ENCODE measurements around the gene POLR3B.

POLR3B gene

GRCh38 chr12:106480251-106480650 is 122.7 kb downstream of the POLR3B start:
- in situ Hi-C loops (cut with HindIII; ENCODE audit: low pct_unique_long_range_greater_than_20kb, low sequenced_read_pairs), result no loop called here
- no peak for TF ChIP-seq JUND (IDR thresholded peaks at IDR 0.05; ENCODE audit: low read depth)
- DNase-seq (ENCODE audit: low read depth in 1 of 2, low spot score in 1 of 2), result no peak

GRCh38 chr12:106481246-106481645 is 123.7 kb downstream of the POLR3B start:
- TF ChIP-seq JUND (IDR thresholded peaks at IDR 0.05; ENCODE audit: low read depth), result no peak
- in situ Hi-C loops (cut with HindIII; ENCODE audit: low pct_unique_long_range_greater_than_20kb, low sequenced_read_pairs), result no loop called here
- no peak for DNase-seq (ENCODE audit: low read depth in 1 of 2, low spot score in 1 of 2)

- DNase-seq (ENCODE audit: low read depth in 1 of 2, low spot score in 1 of 2), result no peak
- in situ Hi-C loops (cut with HindIII; ENCODE audit: low pct_unique_long_range_greater_than_20kb, low sequenced_read_pairs), result no loop called here
- no peak for TF ChIP-seq JUND (IDR thresholded peaks at IDR 0.05; ENCODE audit: low read depth)
Measured at GRCh38 chr12:106487664-106488063, 130.1 kb downstream of the POLR3B start.

- TF ChIP-seq JUND (IDR thresholded peaks at IDR 0.05; ENCODE audit: low read depth), result no peak
- in situ Hi-C loops (cut with HindIII; ENCODE audit: low pct_unique_long_range_greater_than_20kb, low sequenced_read_pairs), result no loop called here
- DNase-seq (ENCODE audit: low read depth in 1 of 2, low spot score in 1 of 2), result no peak
Measured at GRCh38 chr12:106488884-106489283, 131.3 kb downstream of the POLR3B start.

- TF ChIP-seq JUND (IDR thresholded peaks at IDR 0.05; ENCODE audit: low read depth), result no peak
- DNase-seq (ENCODE audit: low read depth in 1 of 2, low spot score in 1 of 2), result no peak
- in situ Hi-C loops (cut with HindIII; ENCODE audit: low pct_unique_long_range_greater_than_20kb, low sequenced_read_pairs), result no loop called here
Measured at GRCh38 chr12:106490264-106490663, 132.7 kb downstream of the POLR3B start.

GRCh38 chr12:106492857-106493256 is 135.3 kb downstream of the POLR3B start:
- no peak for DNase-seq (ENCODE audit: low read depth in 1 of 2, low spot score in 1 of 2)
- in situ Hi-C loops (cut with HindIII; ENCODE audit: low pct_unique_long_range_greater_than_20kb, low sequenced_read_pairs), result no loop called here
- TF ChIP-seq JUND (IDR thresholded peaks at IDR 0.05; ENCODE audit: low read depth), result no peak

GRCh38 chr12:106493531-106493930 is 136.0 kb downstream of the POLR3B start:
- no peak for DNase-seq (ENCODE audit: low read depth in 1 of 2, low spot score in 1 of 2)
- in situ Hi-C loops (cut with HindIII; ENCODE audit: low pct_unique_long_range_greater_than_20kb, low sequenced_read_pairs), result no loop called here
- TF ChIP-seq JUND (IDR thresholded peaks at IDR 0.05; ENCODE audit: low read depth), result no peak

- in situ Hi-C loops (cut with HindIII; ENCODE audit: low pct_unique_long_range_greater_than_20kb, low sequenced_read_pairs), result no loop called here
- no peak for DNase-seq (ENCODE audit: low read depth in 1 of 2, low spot score in 1 of 2)
- no peak for TF ChIP-seq JUND (IDR thresholded peaks at IDR 0.05; ENCODE audit: low read depth)
Measured at GRCh38 chr12:106495354-106495965, 137.9 kb downstream of the POLR3B start.

- no peak for TF ChIP-seq JUND (IDR thresholded peaks at IDR 0.05; ENCODE audit: low read depth)
- DNase-seq (ENCODE audit: low read depth in 1 of 2, low spot score in 1 of 2), result peak in 1 of 2 experiments; percentile 32
- in situ Hi-C loops (cut with HindIII; ENCODE audit: low pct_unique_long_range_greater_than_20kb, low sequenced_read_pairs), result no loop called here
Measured at GRCh38 chr12:106498056-106498455, 140.5 kb downstream of the POLR3B start.

GRCh38 chr12:106499628-106500027 is 142.1 kb downstream of the POLR3B start:
- in situ Hi-C loops (cut with HindIII; ENCODE audit: low pct_unique_long_range_greater_than_20kb, low sequenced_read_pairs), result no loop called here
- TF ChIP-seq JUND (IDR thresholded peaks at IDR 0.05; ENCODE audit: low read depth), result no peak

GRCh38 chr12:106506691-106507090 is 149.1 kb downstream of the POLR3B start:
- DNase-seq (ENCODE audit: low read depth in 1 of 2, low spot score in 1 of 2), result no peak
- no peak for TF ChIP-seq JUND (IDR thresholded peaks at IDR 0.05; ENCODE audit: low read depth)
- in situ Hi-C loops (cut with HindIII; ENCODE audit: low pct_unique_long_range_greater_than_20kb, low sequenced_read_pairs), result no loop called here

More at GRCh38 chr12:106499628-106500027, 142.1 kb downstream of the POLR3B start:
- no peak for DNase-seq (ENCODE audit: low read depth in 1 of 2, low spot score in 1 of 2)

GRCh38 chr12:106508966-106509365 is 151.4 kb downstream of the POLR3B start:
- DNase-seq (ENCODE audit: low read depth in 1 of 2, low spot score in 1 of 2), result no peak
- in situ Hi-C loops (cut with HindIII; ENCODE audit: low pct_unique_long_range_greater_than_20kb, low sequenced_read_pairs), result no loop called here
- no peak for TF ChIP-seq JUND (IDR thresholded peaks at IDR 0.05; ENCODE audit: low read depth)

- no peak for TF ChIP-seq JUND (IDR thresholded peaks at IDR 0.05; ENCODE audit: low read depth)
- in situ Hi-C loops (cut with HindIII; ENCODE audit: low pct_unique_long_range_greater_than_20kb, low sequenced_read_pairs), result no loop called here
- DNase-seq (ENCODE audit: low read depth in 1 of 2, low spot score in 1 of 2), result no peak
Measured at GRCh38 chr12:106511365-106511764, 153.8 kb downstream of the POLR3B start.

- in situ Hi-C loops (cut with HindIII; ENCODE audit: low pct_unique_long_range_greater_than_20kb, low sequenced_read_pairs), result no loop called here
- DNase-seq (ENCODE audit: low read depth in 1 of 2, low spot score in 1 of 2), result no peak
- no peak for TF ChIP-seq JUND (IDR thresholded peaks at IDR 0.05; ENCODE audit: low read depth)
Measured at GRCh38 chr12:106517314-106517713, 159.8 kb downstream of the POLR3B start.
